Spleen (tissue), 7 donors: ENCODE measurements around the gene IMPACT.

Source experiments
- POLR2A ChIP-seq, 3 donors: fragments of 450-650 bp; IDR thresholded peaks; one replicate each; pipeline ENCODE4 v1.5.1; 2017; ENCODE audit warnings: antibody characterized with exemption in 3 of 3, mild to moderate bottlenecking in 1 of 3
- TF ChIP-seq, protein P1 (sequence below), 11 experiments: fragments of 200-600 bp in 7 of 11; fragments of 450-650 bp in 4 of 11; sonication (generic) in 4 of 11; IDR thresholded peaks in 8 of 11; conservative IDR thresholded peaks in 3 of 11; 1 replicate in 7 of 11; 2 replicates in 4 of 11; pipeline versions ENCODE4 v1.4.0 to v1.8.0; 2016 to 2021; ENCODE audit warnings: antibody characterized with exemption in 11 of 11, inconsistent platforms in 4 of 11, mild to moderate bottlenecking in 1 of 11
- donor health status: DM: no; HTN: no; CAD: no; lungs with moderate emphysema.
- donor health status: DM: no; HTN: no; CAD: no.
- donor health status: DM: no; HTN: no; CAD: no.

DNA sequence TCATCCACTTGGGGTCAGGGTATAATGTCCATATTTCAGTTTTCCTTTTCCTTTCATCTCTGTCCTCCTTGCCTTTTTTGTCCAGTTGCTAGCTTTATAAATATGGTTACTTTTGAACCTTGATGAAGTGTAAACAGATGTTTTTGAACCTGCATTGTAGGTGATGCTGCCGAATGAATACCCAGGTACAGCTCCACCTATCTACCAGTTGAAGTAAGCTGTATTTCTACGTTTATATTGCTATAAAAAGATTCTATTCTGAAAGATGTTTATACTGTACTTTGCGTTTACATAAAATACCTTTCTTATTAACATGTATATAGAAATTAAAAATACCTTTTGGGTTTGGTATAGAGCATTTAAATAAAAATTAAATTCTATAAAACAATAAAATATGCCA, 2.2 kb downstream of the IMPACT start:
- TF ChIP-seq, protein P1, sequence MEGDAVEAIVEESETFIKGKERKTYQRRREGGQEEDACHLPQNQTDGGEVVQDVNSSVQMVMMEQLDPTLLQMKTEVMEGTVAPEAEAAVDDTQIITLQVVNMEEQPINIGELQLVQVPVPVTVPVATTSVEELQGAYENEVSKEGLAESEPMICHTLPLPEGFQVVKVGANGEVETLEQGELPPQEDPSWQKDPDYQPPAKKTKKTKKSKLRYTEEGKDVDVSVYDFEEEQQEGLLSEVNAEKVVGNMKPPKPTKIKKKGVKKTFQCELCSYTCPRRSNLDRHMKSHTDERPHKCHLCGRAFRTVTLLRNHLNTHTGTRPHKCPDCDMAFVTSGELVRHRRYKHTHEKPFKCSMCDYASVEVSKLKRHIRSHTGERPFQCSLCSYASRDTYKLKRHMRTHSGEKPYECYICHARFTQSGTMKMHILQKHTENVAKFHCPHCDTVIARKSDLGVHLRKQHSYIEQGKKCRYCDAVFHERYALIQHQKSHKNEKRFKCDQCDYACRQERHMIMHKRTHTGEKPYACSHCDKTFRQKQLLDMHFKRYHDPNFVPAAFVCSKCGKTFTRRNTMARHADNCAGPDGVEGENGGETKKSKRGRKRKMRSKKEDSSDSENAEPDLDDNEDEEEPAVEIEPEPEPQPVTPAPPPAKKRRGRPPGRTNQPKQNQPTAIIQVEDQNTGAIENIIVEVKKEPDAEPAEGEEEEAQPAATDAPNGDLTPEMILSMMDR (IDR thresholded peaks at IDR 0.05 in 8 of 11, conservative IDR thresholded peaks at IDR 0.05 in 3 of 11), result no peak
- TF ChIP-seq POLR2A (IDR thresholded peaks at IDR 0.05), result no peak
